Panc1 (cell line): ENCODE measurements around the gene SFXN3. TPM values are rescaled to one million over a fixed set of nuclear protein-coding genes. Genes with fewer than 3 reads are reported as not detected.

ENCODE experiments used
- ATAC-seq: fragments of 200-7000 bp; cut with Tn5 transposase; 2 replicates; pipeline ENCODE4 v1.9.1; 2020; ENCODE audit warnings: mild to moderate bottlenecking, moderate library complexity
- Bru-seq: library from RNA; stranded (reverse); fragments of 400-500 nt; gene quantifications from one replicate; lab custom pipeline; 2021; lab: Mats Ljungman, UMichigan
- BruChase-seq, 2 experiments: library from RNA; stranded (reverse); fragments of 400-500 nt; gene quantifications; one replicate each; lab custom pipeline; 2021; lab: Mats Ljungman, UMichigan
- BruUV-seq: library from RNA; stranded (reverse); fragments of 400-500 nt; replicated peaks from 2 replicates; lab custom pipeline; 2021; lab: Mats Ljungman, UMichigan
- CTCF ChIA-PET: fragments of 300-600 bp; sonication (Branson Sonifier 250); formaldehyde crosslinking; loops from one replicate; lab custom pipeline; 2022; ENCODE audit warnings: antibody characterized with exemption; lab: Charles Lee
- POLR2A ChIA-PET: fragments of 300-600 bp; sonication (Branson Sonifier 250); formaldehyde crosslinking; loops from one replicate; lab custom pipeline; 2022; ENCODE audit warnings: antibody characterized with exemption; lab: Charles Lee
- DNase-seq: peaks from one replicate; pipeline ENCODE4 v3.0.0-alpha.2; 2010; ENCODE audit warnings: low read depth, low spot score
- H3K27ac ChIP-seq: 2 replicates; pipeline ENCODE4 v1.5.1; 2011; ENCODE audit warnings: mild to moderate bottlenecking, low read length, inconsistent platforms
- H3K27me3 ChIP-seq: fragments of 200-500 bp; sonication (Bioruptor generic); 2 replicates; pipeline ENCODE4 v1.6.0; 2014; ENCODE audit warnings: low read length, inconsistent platforms; ENCODE audit not compliant: control insufficient read depth, insufficient read depth
- H3K36me3 ChIP-seq: fragments of 200-500 bp; sonication (Bioruptor generic); 2 replicates; pipeline ENCODE4 v1.5.1; 2014; ENCODE audit warnings: inconsistent platforms, mild to moderate bottlenecking, low read length, moderate library complexity; ENCODE audit not compliant: control insufficient read depth, insufficient read depth
- H3K4me1 ChIP-seq: 2 replicates; pipeline ENCODE4 v1.5.1; 2011; ENCODE audit warnings: inconsistent platforms, mild to moderate bottlenecking, low read length, moderate library complexity; ENCODE audit not compliant: control insufficient read depth, insufficient read depth
- H3K4me3 ChIP-seq, 2 experiments: 2 replicates each; pipeline ENCODE4 v1.5.1; 2011 to 2012; ENCODE audit warnings: low read depth in 2 of 2, low read length in 2 of 2, mild to moderate bottlenecking in 2 of 2, inconsistent platforms in 1 of 2, moderate library complexity in 1 of 2
- H3K9me3 ChIP-seq: fragments of 200-500 bp; sonication (Bioruptor generic); 2 replicates; pipeline ENCODE4 v1.5.1; 2014; ENCODE audit warnings: low read depth, mild to moderate bottlenecking, inconsistent platforms, low read length, moderate library complexity; ENCODE audit not compliant: control insufficient read depth, insufficient read depth
- POLR2AphosphoS5 ChIP-seq: IDR thresholded peaks from 2 replicates; pipeline ENCODE4 v1.6.1; 2012; ENCODE audit warnings: mild to moderate bottlenecking, low read depth, low read length, moderate library complexity
- SIN3A ChIP-seq: IDR thresholded peaks from 2 replicates; pipeline ENCODE4 v1.6.1; 2012; ENCODE audit warnings: low read depth, mild to moderate bottlenecking, low read length, moderate library complexity, borderline replicate concordance; ENCODE audit not compliant: insufficient read depth
- TCF7L2 ChIP-seq: IDR thresholded peaks from 2 replicates; pipeline ENCODE4 v1.6.1; 2011; ENCODE audit warnings: mild to moderate bottlenecking, low read depth, low read length, inconsistent platforms
- in situ Hi-C: cut with HindIII; loops from 2 replicates; pipeline ENCODE4 v1.10.0; 2016; ENCODE audit warnings: low sequenced_read_pairs, low pct_unique_long_range_greater_than_20kb
- intact Hi-C: fragments of 100-400 bp; cut with micrococcal nuclease; formaldehyde crosslinking; loops from one replicate; pipeline ENCODE4 v1.10.0; 2022; ENCODE audit not compliant: unreplicated experiment
- long read RNA-seq: library from polyadenylated mRNA; unstranded; transcript quantifications from one replicate; pipeline ENCODE4 v2.0.0, GENCODE V29; 2021; ENCODE audit not compliant: unreplicated experiment
- polyA plus RNA-seq: library from polyadenylated mRNA; unstranded; fragments of >200 nt; gene quantifications from one replicate; pipeline ENCODE4 v1.2.1, GENCODE V29; 2012; ENCODE audit warnings: missing spikeins; ENCODE audit not compliant: insufficient read length
- total RNA-seq: library from RNA; stranded (reverse); gene quantifications from one replicate; pipeline ENCODE4 v1.2.1, GENCODE V29; 2021; ENCODE audit not compliant: unreplicated experiment
- TF ChIP-seq, protein P1 (sequence below), 2 experiments: IDR thresholded peaks; 2 replicates each; pipeline ENCODE4 v1.6.1; 2011 to 2012; ENCODE audit warnings: low read depth in 2 of 2, control low read depth in 1 of 2, low read length in 1 of 2, mild to moderate bottlenecking in 1 of 2, moderate library complexity in 1 of 2; ENCODE audit not compliant: insufficient read depth in 1 of 2
- TF ChIP-seq, protein P2 (sequence below): fragments of 450-650 bp; IDR thresholded peaks from 2 replicates; pipeline ENCODE4 v1.5.1; 2017; ENCODE audit warnings: mild to moderate bottlenecking

Gene SFXN3, protein sequence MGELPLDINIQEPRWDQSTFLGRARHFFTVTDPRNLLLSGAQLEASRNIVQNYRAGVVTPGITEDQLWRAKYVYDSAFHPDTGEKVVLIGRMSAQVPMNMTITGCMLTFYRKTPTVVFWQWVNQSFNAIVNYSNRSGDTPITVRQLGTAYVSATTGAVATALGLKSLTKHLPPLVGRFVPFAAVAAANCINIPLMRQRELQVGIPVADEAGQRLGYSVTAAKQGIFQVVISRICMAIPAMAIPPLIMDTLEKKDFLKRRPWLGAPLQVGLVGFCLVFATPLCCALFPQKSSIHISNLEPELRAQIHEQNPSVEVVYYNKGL
- total RNA-seq (15.3 TPM), Bru-seq, nascent RNA (percentile 49 among the genes with signal in this experiment), BruChase-seq, experiment 1, labeled RNA remaining after a 2-hour chase (percentile 57 among the genes with signal in this experiment), BruChase-seq, experiment 2, labeled RNA remaining after a 6-hour chase (percentile 72 among the genes with signal in this experiment)
- 12.9 TPM for polyA plus RNA-seq
- long read RNA-seq, transcript SFXN3-202 (12 exons, 3,098 nt): major isoform, 6 of 28 reads
- long read RNA-seq, partial matches to known transcripts: 15 of 28 reads
- long read RNA-seq, other reads (novel, unspliced or antisense): 7 of 28 reads

DNA sequence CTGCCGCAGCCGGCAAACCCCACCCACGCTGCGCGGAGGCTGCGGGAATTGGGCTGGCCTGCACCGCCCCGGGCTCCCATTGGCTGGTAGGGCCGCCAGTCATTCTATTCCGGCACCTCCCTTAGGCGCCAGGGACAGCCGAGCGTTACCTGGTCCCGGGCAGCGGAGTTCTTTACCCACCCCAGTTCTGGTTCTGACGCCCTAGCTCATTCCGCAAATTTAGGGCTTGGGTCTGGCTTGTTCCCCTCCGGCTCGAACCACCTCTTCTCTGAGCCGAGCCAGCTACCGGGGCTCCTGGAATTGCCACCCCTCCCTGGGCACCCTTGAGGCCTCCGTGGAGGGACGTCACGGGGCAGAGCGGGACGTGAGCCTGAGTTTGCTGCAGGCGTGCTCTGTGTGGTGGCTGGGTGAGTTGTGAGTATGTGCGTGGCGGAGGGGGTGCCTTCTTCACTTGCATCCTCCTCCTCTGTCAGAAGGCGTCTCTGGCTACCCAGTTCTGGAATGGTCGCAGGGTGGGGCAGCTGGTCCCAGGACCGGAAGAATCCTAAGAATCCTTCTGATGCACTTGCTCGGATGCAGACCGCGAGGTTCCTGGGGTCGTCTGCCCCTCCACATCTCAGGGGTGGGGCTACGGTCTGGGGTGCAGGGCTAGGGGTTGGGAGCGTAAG is at the start of gene SFXN3, which contains the start of gene PDZD7:
SFXN3 (plus strand) TSS at position 107 of the 668 bp plus-strand sequence. CDS start 3,461 bp downstream, outside the sequence.
PDZD7 (minus strand) TSS at position 2 of the 668 bp plus-strand sequence. CDS start 910 bp downstream, outside the sequence.
- DNase-seq (no peak), ATAC-seq (peak; percentile 93)
- CTCF ChIA-PET: interaction anchor here (0.6 to 3.1 kb wide), 11 partner anchors 10 to 470 kb away, joined by 3 to 22 read pairs (median 6); no protein-coding TSS in a partner anchor
- Histone ChIP-seq H3K36me3 (no peaks in the 10 kb centered on the region; the same call in 1 of the 2 replicates), H3K4me1 (peaks cover 20% of the 10 kb centered on the region), H3K4me3 (peak within 1 kb of the TSS; percentile 69 to 94), H3K27me3 (no peaks in the 10 kb centered on the region), H3K27ac (no peak within 1 kb of the TSS; the same call in 1 of the 2 replicates), H3K9me3 (no peaks in the 10 kb centered on the region)
- no peak; the same call in 1 of the 2 replicates for TF ChIP-seq TCF7L2
- TF ChIP-seq, protein P1, sequence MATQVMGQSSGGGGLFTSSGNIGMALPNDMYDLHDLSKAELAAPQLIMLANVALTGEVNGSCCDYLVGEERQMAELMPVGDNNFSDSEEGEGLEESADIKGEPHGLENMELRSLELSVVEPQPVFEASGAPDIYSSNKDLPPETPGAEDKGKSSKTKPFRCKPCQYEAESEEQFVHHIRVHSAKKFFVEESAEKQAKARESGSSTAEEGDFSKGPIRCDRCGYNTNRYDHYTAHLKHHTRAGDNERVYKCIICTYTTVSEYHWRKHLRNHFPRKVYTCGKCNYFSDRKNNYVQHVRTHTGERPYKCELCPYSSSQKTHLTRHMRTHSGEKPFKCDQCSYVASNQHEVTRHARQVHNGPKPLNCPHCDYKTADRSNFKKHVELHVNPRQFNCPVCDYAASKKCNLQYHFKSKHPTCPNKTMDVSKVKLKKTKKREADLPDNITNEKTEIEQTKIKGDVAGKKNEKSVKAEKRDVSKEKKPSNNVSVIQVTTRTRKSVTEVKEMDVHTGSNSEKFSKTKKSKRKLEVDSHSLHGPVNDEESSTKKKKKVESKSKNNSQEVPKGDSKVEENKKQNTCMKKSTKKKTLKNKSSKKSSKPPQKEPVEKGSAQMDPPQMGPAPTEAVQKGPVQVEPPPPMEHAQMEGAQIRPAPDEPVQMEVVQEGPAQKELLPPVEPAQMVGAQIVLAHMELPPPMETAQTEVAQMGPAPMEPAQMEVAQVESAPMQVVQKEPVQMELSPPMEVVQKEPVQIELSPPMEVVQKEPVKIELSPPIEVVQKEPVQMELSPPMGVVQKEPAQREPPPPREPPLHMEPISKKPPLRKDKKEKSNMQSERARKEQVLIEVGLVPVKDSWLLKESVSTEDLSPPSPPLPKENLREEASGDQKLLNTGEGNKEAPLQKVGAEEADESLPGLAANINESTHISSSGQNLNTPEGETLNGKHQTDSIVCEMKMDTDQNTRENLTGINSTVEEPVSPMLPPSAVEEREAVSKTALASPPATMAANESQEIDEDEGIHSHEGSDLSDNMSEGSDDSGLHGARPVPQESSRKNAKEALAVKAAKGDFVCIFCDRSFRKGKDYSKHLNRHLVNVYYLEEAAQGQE (IDR thresholded peaks at IDR 0.05; ENCODE audit: insufficient read depth in 1 of 2, low read depth in 2 of 2, low read length in 1 of 2): 0 out of 4 replicates have a peak, but pooled peaks of 1 of the 2 experiments have one; percentile 39
- TF ChIP-seq POLR2AphosphoS5: no peak
- TF ChIP-seq, protein P2, sequence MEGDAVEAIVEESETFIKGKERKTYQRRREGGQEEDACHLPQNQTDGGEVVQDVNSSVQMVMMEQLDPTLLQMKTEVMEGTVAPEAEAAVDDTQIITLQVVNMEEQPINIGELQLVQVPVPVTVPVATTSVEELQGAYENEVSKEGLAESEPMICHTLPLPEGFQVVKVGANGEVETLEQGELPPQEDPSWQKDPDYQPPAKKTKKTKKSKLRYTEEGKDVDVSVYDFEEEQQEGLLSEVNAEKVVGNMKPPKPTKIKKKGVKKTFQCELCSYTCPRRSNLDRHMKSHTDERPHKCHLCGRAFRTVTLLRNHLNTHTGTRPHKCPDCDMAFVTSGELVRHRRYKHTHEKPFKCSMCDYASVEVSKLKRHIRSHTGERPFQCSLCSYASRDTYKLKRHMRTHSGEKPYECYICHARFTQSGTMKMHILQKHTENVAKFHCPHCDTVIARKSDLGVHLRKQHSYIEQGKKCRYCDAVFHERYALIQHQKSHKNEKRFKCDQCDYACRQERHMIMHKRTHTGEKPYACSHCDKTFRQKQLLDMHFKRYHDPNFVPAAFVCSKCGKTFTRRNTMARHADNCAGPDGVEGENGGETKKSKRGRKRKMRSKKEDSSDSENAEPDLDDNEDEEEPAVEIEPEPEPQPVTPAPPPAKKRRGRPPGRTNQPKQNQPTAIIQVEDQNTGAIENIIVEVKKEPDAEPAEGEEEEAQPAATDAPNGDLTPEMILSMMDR: no peak
- TF ChIP-seq SIN3A: no peak
- intact Hi-C loops: no loop called here
- POLR2A ChIA-PET: interaction anchor here (0.6 to 1.2 kb wide), 4 partner anchors 11 to 712 kb away, joined by 3 to 7 read pairs (median 5); no protein-coding TSS in a partner anchor
- in situ Hi-C loops: no loop called here
- no TSS peak for BruUV-seq
